Right atrium auricular region (tissue), 2 donors: ENCODE results near the gene DYNC2I2. TPM values are rescaled to one million over a fixed set of nuclear protein-coding genes. Genes with fewer than 3 reads are reported as not detected.
A peak's percentile ranks its signal among the peaks of the same experiment; 100 is the strongest.

Source experiments
- DNase-seq: peaks from one replicate; pipeline ENCODE4 v3.0.0-alpha.2; 2019; ENCODE audit warnings: low spot score
- H3K27ac ChIP-seq, 2 donors: fragments of 200-600 bp; sonication (generic); 1 replicate in 1 of 2; 2 replicates in 1 of 2; pipeline ENCODE4 v1.5.1; 2016 to 2019
- H3K27me3 ChIP-seq, 2 donors: fragments of 200-600 bp; sonication (generic); one replicate each; pipeline versions ENCODE4 v1.5.1 to v1.6.0; 2017 to 2019
- H3K36me3 ChIP-seq: fragments of 200-600 bp; sonication (generic); one replicate; pipeline ENCODE4 v1.5.1; 2016
- H3K4me1 ChIP-seq, 2 donors: fragments of 200-600 bp; sonication (generic); one replicate each; pipeline versions ENCODE4 v1.5.1 to v1.6.0; 2017 to 2019
- H3K4me3 ChIP-seq, 2 donors: fragments of 200-600 bp; sonication (generic); 1 replicate in 1 of 2; 2 replicates in 1 of 2; pipeline ENCODE4 v1.5.1; 2017 to 2019; ENCODE audit warnings: mild to moderate bottlenecking in 1 of 2, moderate library complexity in 1 of 2
- H3K9me3 ChIP-seq, 2 donors: fragments of 200-600 bp; sonication (generic); one replicate each; pipeline ENCODE4 v1.5.1; 2019
- total RNA-seq, 2 donors: library from RNA; depleted of rRNA; stranded (reverse); fragments of >200 nt; gene quantifications; one replicate each; pipeline ENCODE4 v1.1.0, GENCODE V29; 2016
- TF ChIP-seq, protein P1 (sequence below), 2 donors: fragments of 200-600 bp; sonication (generic); IDR thresholded peaks; one replicate each; pipeline ENCODE4 v1.5.1; 2019; ENCODE audit warnings: antibody characterized with exemption in 2 of 2

Gene DYNC2I2
- total RNA-seq, 2 donors from 2014 or later: 23.1 to 33.1 TPM

DNA sequence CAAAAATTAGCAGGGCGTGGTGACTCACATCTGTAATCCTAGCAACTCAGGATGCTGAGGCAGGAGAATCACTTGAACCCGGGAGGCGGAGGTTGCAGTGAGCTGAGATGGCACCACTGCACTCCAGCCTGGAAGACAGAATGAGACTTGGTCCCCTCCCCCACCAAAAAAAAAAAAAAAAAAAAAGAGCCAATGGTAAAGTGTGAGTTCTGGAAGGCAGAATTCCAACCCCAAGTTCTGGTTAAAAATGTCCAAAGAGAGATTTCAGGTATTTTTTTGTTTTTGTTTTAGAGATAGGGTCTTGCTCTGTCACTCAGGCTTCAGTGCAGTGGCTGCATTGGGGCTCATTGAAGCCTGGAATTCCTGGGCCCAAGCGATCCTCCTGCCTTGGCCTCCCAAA is 30.8 kb upstream of the DYNC2I2 start:
- no peak overlapping the region for H3K27ac ChIP-seq
- H3K4me1 ChIP-seq: peaks cover 0 to 46% of the 10 kb centered on the region in 2 donors

DNA sequence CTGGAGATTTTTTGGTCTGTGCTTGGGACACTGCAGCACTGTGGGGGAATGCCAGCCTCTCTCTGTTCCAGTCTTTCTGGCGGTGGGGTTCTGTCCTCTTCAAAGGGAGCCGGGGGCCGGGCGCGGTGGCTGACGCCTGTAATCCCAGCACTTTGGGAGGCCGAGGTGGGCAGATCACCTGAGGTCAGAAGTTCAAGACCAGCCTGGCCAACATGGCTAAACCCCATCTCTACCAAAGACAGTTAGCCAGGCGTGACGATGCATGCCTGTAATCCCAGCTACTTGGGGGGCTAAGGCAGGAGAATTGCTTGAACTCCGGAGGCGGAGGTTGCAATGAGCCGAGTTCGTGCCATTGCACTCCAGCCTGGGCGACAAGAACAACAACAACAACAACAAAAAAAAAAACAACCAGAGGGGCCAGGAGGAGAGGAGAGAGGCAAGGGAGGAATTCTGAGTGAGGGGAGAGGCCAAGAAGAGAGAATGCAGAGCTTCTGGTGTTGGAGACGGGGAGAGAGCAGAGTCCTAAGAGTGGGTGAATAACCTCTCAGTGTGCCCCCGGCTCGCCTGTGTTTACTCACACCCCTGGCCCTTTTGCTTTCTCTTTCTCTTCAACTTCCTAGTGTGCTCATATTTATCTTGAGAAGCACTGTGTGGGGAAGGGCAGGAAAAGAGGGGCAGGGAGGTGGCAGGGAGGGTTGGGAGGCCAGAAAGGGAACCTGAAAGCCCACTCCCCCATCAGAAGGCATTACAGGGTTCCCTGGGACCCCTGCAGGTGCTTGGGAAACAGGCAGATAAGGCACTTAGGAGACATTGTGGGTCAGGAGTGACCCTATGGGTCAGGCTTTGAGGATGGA is 29.2 kb upstream of the DYNC2I2 start:
- H3K9me3 ChIP-seq: no peaks in the 10 kb centered on the region
- no peak for DNase-seq
- TF ChIP-seq, protein P1, sequence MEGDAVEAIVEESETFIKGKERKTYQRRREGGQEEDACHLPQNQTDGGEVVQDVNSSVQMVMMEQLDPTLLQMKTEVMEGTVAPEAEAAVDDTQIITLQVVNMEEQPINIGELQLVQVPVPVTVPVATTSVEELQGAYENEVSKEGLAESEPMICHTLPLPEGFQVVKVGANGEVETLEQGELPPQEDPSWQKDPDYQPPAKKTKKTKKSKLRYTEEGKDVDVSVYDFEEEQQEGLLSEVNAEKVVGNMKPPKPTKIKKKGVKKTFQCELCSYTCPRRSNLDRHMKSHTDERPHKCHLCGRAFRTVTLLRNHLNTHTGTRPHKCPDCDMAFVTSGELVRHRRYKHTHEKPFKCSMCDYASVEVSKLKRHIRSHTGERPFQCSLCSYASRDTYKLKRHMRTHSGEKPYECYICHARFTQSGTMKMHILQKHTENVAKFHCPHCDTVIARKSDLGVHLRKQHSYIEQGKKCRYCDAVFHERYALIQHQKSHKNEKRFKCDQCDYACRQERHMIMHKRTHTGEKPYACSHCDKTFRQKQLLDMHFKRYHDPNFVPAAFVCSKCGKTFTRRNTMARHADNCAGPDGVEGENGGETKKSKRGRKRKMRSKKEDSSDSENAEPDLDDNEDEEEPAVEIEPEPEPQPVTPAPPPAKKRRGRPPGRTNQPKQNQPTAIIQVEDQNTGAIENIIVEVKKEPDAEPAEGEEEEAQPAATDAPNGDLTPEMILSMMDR (IDR thresholded peaks at IDR 0.05): no peak
- H3K4me1 ChIP-seq: peaks cover 0 to 40% of the 10 kb centered on the region in 2 donors
- no peaks in the 10 kb centered on the region for H3K27me3 ChIP-seq
- no peak overlapping the region for H3K4me3 ChIP-seq
- H3K27ac ChIP-seq: no peak overlapping the region
- no peaks in the 10 kb centered on the region for H3K36me3 ChIP-seq

More for the DNA sequence above, 30.8 kb upstream of the DYNC2I2 start:
- TF ChIP-seq, protein P1 (IDR thresholded peaks at IDR 0.05): no peak
- H3K36me3 ChIP-seq: peaks cover 13% of the 10 kb centered on the region
- H3K27me3 ChIP-seq: no peaks in the 10 kb centered on the region
- no peak overlapping the region for H3K4me3 ChIP-seq
- no peak for DNase-seq
- H3K9me3 ChIP-seq: no peaks in the 10 kb centered on the region

DNA sequence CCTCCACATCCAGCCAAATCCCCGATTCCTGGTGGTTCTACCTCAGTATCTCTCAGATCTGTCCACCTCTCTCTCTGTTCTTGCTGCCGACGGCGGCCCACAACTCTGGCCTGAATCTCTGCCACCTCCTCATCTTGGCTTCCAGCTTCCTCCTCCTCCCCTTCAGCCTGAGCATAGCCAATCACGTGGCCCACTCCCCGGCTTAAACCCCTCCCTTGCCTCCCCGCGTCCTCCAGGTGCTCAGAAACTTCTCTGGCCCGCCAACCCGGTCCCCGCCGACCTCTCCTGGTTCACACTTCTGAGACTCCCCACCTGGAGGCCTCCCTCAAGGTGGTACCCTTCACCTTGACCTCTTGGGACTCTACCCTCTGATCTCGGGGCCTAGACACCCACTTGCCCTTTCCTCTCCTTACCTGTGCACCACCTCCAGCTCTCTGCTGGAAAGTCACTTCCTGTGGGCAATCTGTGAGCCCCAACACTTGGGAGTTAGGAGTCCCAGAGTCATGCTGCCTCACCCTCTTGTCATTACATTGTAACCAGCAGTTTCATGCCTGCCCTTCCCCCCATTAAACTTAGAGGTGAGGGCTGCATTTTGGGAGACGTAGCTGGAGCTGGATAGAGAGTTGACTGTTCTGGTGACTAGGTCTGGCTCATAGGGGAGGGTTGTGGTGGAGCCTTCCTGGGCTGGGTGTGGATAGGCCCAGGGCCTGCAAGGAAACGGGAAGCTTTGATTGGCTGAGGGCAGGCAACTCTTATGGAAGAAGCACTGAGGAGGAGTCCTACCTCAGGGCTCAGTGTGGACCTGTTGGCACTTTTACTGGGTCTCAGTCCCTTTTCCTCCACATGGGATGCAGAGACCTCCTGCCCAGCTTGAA is 27.9 kb upstream of the DYNC2I2 start:
- Histone ChIP-seq H3K27ac (peak overlapping the region; percentile 72 to 73), H3K4me3 (peak overlapping the region; percentile 52 to 60), H3K4me1 (peaks cover 0 to 32% of the 10 kb centered on the region in 2 donors), H3K27me3 (no peaks in the 10 kb centered on the region), H3K36me3 (no peaks in the 10 kb centered on the region), H3K9me3 (no peaks in the 10 kb centered on the region)
- DNase-seq: peak; percentile 73
- TF ChIP-seq, protein P1 (IDR thresholded peaks at IDR 0.05): no peak

DNA sequence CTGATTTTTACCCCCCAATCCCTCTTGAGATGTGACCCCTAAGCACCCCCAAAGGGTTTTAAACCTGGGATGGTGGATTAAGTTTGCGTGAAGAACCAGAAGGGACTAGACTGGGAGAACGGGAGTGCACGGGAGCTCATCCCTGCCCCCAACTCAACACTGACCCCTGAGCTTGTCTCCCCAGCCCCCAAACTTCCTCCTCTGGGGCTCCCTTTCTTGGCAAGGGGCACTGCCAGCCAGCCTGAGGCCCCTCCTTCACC is 27.3 kb upstream of the DYNC2I2 start:
- H3K27ac ChIP-seq: peak overlapping the region; percentile 72 to 73
- DNase-seq: no peak
- TF ChIP-seq, protein P1 (IDR thresholded peaks at IDR 0.05): no peak
- H3K9me3 ChIP-seq: no peaks in the 10 kb centered on the region
- H3K36me3 ChIP-seq: no peaks in the 10 kb centered on the region
- peaks cover 0 to 32% of the 10 kb centered on the region in 2 donors for H3K4me1 ChIP-seq
- no peaks in the 10 kb centered on the region for H3K27me3 ChIP-seq
- H3K4me3 ChIP-seq: peak overlapping the region; percentile 52 to 60

DNA sequence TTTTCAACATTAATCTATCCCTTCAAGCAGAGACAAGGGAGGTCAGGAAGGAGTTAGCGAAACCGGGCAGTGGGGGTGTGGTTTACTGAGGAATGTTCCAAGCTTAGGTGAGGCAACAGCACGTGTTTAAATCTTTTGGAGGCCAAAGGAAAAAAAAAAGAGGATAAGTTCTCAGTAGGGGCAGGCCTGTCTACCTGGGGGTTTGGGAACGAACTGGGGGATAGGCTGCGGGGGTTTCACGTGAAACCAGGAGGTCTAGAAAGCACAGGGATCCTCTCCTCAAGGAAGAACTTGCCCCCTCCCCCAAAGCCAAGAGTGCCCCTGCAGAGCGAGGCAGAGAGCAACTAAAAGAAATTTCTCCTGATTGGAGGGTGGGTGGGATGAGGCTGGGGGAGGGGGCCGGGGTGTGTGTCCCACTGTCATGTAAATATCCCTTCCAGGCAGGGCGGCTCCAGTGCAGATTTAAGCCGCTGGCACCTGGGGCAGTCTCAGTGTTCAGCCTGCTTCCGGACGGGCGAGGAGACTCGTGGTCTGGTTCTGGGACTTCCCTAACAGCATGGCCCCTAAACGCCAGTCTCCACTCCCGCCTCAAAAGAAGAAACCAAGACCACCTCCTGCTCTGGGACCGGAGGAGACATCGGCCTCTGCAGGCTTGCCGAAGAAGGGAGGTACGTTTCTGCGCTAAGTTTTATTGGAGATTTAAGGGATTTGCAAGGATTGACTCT is 26.9 kb upstream of the DYNC2I2 start:
- TF ChIP-seq, protein P1 (IDR thresholded peaks at IDR 0.05): no peak
- Histone ChIP-seq H3K27me3 (no peaks in the 10 kb centered on the region), H3K36me3 (no peaks in the 10 kb centered on the region), H3K4me3 (peak overlapping the region; percentile 52 to 60), H3K4me1 (peaks cover 0 to 31% of the 10 kb centered on the region in 2 donors), H3K9me3 (no peaks in the 10 kb centered on the region), H3K27ac (peak overlapping the region; percentile 72 to 73)
- DNase-seq: no peak
